OCI-M1 (cell line): ENCODE data around the gene MDM4.
"Not testable (repeated sequence)": the region's sequence is repeated elsewhere in the genome, so short reads cannot be mapped to it uniquely, and the experiment has no call there.

Source experiments
- DNase-seq: peaks from one replicate; lab custom pipeline; 2025; lab: John Stamatoyannopoulos, UW

The MDM4 gene, protein sequence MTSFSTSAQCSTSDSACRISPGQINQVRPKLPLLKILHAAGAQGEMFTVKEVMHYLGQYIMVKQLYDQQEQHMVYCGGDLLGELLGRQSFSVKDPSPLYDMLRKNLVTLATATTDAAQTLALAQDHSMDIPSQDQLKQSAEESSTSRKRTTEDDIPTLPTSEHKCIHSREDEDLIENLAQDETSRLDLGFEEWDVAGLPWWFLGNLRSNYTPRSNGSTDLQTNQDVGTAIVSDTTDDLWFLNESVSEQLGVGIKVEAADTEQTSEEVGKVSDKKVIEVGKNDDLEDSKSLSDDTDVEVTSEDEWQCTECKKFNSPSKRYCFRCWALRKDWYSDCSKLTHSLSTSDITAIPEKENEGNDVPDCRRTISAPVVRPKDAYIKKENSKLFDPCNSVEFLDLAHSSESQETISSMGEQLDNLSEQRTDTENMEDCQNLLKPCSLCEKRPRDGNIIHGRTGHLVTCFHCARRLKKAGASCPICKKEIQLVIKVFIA

DNA sequence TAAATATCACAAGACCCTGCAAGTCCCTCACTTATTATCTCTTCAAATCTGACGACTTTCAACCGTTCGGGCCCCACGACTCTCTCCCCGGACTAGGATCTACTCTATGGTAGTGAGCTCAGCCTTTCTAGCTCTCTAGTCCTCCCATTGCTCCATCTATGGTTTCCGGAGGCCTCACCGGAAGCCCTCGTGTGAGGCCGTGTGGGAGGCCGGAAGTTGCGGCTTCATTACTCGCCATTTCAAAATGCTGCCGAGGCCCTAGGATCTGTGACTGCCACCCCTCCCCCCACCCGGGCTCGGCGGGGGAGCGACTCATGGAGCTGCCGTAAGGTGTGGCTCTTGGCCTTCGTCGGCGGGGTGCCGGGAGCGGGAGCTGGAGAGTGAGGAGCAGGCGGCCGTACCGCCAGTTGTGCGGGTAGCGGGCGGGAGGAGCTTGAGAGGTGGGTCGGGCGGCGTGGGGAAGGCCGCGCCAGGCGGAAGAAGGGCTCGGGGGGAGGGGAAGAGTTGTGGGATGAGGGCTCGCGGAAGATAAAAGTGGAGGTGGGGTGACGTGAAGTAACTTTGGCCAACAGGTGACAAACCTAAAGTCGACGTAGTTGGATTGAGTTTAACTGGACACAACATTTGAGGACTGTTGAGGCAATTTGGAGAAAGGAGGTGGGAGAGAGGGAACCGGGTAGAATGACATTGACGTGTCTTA, at the start of gene MDM4:
TSS of gene MDM4 (plus strand) at position 227 of the 700 bp plus-strand sequence. CDS start 9,113 bp downstream, outside the sequence.
- peak; percentile 99 for DNase-seq

DNA sequence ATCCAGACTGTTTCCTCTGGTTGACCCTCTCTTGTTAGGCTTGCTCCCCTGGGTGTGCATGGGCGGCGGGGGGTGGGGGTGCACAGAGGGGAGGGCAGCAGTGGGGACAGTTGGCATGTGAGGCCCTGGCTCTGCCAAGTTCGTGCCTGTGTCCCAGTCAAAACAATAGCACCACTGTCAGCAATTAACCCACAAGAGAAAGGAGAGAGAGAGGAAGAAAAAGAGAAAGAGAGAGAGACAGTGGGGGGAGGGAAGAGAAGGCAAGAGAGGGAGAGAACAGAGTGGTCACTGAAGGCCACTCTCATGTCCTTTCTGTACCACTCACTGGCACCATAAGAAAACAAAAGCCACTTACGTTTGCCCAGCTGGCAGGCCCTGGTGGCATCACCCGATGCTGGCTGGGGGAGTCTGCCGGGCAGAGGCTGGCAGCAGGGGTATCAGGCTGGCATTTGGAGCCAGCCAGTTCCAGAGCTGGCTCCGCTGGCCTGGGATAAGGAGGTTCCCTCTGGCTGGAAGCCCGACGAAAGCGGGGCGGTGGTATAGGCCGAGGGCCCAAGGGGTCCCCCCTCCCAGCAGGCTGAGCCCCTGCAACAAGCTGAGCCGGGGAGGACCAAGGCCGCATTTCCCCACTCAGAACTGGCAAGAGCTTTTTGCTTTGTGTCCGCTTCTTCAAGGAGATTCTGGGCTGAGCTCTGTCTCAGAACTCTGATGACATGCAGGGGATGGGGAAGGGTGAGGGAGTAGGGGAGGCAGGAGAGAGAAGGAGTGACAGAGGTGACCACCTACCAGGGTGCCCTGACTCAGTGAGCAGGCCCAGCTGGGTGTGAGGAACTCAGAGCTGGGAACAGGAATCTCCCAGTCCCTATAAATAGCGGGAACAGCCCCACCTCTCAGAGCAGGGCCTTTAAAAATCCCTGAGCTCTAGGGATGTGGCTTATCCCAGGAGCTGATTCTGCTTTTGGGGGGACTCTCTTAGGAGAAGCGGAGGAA, 49.5 kb upstream of the MDM4 start:
- no peak for DNase-seq

DNA sequence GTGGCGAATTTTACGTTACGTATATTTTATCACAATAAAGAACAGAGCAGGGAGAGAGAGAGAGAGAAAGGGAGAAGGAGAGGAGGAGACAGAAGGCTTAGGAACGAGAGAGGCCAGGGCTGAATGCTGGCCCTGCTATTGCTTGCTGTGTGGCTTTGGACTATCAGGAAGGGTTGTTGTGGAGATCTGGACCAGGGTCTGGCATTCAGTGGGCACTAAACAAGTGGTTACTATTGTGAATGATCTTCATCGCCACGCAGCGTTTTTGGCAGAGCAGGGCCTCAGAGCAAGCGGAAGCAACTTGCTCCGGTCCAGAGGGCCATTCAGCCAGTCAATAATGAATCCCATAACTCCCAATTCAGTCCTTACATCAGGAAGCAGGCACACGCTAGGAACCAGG, 48.0 kb upstream of the MDM4 start:
- no peak for DNase-seq

DNA sequence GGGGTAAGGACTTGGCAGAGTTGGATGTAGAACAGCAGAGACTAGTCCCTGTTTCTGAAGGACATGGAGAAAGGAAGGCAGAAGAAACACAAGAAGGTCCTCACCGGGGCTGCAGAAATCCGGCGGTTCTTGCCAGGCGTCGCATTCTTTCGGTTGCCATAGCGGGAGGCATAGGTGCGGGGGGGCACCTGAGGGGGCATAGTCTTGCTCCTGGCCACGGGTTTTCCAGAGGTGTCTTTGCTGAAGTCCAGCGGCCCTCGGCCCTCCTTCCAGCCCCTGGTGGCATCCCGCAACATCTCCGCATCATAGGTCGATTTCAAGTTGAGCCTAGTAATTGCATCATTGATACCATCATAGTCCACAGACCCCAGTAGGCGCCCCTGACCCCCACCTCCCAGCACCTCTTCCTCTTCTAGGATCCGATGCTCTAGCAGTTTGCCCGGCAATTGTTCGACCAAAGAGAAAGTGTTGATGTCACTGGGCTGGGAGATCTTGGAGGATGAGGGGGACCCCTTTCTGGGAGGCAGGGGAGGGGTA, 47.4 kb upstream of the MDM4 start:
- DNase-seq = no peak

DNA sequence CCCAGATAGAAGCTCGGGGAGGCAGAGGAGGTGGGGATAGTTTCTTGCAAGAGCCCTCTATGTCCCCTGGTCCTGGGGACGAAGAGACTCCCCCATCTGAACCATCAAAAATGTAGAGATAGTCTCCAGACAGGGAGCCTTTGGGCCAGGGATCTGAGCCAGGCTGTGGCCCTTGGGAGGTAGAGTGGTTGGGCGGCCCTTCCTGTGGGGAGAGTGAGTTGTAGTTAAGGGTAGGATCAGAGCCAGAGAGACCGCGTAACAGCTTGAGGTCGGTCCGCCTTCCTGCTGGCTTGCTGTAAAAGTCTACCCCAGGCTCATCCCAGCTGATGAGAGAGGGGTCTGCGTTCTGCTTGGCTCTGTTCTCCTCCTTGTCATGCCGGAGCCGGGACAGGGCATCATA, 46.9 kb upstream of the MDM4 start:
- no peak for DNase-seq

DNA sequence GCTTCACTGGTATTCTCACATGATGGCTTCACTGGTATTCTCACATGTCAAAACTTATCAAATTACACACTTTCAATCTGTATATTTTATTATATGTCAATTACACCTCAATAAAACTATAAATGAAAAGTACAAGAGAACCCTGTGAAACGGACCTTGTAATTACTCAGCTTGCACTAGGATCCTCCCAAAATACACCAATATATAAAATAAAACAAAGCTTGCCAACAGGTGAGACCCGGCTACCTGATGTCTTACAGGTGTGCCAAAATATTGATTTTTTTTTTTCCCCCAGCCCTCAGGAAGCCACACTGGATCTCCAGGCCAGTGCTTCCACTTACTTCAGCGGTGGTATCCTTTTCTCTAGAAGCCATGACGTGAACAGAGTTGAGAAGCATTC, 44.5 kb upstream of the MDM4 start:
- no peak for DNase-seq

DNA sequence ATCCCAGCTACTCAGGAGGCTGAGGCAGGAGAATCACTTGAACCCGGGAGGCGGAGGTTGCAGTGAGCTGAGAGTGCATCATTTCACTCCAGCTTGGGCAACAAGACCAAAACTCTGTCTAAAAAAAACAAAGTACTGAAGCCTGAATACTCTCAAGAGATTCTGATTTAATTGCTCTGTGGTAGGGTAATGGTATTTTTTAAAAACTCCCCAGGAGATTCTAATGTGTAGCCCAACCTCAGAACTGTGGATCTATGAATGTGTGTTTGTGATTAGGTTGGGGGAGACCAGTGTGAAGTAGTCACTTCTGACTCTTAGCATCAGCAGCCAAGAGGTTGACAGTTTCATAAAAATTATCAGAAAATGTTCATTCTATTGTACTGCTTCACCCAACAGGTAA, 43.5 kb upstream of the MDM4 start:
- no peak for DNase-seq

DNA sequence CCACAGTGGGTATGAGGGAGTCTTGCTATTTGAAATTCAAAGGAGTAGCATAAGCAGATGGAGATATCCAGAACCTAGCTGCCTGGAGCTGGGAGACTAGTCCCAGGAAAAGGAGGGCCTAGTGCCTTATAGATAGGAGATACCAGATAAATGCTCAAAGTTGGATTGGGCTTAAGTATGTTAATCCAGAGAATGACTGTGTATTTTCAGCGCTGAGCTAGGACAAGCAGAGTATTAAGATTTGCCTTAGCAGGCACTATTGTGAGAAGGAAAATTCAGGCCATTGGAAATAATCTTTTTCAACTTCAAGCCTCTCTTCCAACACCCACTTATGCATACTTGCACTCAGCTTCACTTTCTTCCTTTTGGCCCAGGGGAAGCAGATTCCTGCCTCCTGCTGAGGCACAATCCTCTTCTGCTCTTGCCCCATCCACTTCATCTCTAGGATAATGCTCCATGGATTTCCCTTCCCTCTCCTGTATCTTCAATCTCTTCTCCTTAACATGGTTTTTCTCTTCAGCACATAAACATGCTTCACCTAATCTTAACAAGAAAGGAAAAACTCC, 42.7 kb upstream of the MDM4 start:
- DNase-seq = no peak

DNA sequence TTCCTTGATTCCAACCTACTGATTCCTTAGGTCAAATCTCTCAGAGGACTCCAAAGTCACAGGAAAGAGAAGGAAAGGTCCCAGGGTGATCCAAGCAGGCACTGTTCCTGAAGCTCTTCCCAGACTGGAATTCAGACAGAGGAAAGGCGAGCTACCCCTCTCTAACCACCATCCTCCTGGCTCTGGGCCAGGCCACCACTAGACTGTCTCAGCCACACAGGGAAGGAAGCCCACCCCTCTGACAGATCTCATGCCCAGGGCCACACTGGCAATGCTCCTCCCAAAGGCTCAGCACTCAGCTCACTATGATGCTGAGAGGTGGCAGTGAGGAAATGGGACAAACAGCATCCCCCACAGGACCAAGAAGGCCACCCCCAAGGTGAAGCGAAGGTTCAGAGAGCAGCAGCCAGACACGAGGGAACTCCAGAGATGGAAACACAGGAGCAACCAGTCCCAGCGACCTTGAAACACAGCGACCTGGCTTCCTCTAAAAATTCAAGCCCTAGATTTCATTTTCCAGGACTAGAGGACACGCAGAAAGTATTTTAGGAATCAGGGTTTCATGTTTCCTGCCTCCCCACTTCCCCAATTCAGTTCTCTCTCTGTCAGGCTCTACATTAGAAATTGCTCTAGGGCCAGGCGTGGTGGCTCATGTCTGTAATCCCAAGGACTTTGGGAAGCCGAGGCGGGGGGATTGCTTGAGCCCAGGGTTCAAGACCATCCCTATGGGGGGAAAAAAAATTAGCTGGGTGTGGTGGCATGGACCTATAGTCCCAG, 40.4 kb upstream of the MDM4 start:
- DNase-seq = no peak

DNA sequence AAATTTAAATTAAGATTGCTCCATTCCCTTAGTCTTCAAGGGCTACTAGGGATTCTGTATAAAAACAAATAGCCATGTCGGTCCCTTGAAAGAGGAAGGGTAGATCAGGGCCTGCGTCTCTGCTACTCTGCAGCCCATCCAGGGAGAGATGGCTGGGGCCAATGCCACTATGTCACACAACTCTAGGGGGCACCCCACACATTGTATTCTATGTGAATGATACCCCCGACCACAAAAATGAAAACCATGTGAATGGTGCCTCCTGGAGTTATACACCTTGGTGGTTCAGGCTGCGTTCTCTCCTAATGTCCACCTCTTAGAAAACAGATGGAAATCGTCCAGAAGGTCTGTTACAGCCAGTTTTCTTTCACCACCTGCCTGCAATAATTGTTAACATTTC, 39.6 kb upstream of the MDM4 start:
- DNase-seq = peak; percentile 15

DNA sequence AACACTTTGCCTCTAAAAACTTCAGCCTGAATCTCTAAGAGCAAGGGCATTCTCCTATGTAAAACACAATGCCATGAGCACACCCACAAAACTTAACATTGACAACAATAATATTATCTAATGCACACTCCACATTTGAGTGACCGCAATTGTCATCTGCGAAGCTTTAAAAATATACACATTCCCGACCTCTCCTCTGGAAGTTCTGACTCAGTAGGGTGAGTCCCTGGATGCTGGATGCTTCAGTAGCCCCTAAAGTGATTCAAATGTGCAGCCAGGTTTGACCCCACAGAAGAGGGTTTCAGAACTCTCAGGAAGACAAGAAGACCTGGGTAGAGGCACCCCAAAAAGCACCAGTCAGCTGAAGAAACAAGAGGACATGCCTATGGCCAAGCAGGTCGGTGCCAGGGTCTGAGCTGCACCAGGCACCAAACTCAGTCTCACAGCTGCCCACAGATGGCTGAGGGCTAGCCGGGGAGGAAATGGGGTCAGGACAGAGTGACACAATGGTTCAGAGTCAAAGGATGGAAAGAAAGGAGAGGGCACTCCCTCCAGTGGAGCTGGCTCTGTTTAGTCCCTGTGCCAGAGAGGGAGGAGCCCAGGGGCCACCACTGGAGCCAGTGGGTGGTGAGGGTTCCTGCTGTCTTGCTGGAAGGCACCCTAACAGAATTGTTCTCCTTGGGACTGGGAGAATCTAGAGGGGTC, 39.0 kb upstream of the MDM4 start:
- DNase-seq = no peak

DNA sequence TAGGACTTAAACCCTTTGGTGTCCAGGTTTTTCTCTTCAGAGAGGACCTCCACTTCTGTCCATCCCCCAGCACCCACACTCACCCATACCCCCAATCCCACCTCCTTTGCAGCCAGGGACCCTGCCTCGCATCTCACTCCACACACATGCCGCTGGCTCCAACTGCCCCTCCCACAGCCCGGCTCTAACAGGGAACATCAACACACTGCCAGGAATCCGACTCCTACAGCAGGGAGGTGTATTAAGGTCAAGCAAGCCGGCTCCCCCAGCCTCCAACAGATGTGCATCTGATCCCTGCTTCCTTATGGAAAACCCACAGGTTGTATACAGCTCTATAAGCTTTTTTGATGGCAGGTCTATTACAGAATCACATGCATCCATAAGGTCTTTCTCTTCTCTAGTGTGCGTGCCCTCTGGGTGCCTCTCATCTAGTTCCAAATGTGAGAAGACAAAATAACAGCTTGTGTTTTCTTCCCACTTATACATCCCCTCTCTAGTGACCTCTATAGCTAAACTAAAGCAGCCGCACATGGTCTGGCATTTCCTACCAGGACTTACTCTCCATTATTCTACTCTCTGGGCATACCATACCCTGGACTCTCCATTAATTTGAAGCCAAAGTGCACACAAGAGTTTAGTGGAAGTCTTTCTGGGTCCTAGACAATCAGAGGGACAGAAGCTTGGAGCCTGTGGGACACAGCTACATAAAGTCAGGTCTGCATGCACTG, 37.9 kb upstream of the MDM4 start:
- DNase-seq = peak; percentile 35

DNA sequence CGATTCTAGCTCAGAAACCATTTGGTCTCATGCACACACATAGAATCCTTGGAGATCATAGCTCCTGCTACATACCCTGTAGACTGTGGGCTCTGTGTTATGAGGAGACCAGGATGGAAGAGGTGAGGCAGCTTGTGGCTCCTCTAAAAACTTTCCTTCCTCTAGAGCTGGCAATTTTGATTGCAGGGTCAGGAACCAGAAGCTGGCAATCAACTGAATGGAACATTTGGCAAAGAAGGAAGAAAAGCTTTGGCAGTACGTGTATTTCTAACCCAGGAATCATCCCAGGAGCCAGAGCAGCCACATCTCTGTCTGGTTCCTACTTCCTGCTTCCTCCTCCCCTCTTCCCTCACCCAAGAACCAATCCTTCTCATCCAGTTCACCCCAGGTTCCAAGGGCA, 37.3 kb upstream of the MDM4 start:
- DNase-seq = no peak

DNA sequence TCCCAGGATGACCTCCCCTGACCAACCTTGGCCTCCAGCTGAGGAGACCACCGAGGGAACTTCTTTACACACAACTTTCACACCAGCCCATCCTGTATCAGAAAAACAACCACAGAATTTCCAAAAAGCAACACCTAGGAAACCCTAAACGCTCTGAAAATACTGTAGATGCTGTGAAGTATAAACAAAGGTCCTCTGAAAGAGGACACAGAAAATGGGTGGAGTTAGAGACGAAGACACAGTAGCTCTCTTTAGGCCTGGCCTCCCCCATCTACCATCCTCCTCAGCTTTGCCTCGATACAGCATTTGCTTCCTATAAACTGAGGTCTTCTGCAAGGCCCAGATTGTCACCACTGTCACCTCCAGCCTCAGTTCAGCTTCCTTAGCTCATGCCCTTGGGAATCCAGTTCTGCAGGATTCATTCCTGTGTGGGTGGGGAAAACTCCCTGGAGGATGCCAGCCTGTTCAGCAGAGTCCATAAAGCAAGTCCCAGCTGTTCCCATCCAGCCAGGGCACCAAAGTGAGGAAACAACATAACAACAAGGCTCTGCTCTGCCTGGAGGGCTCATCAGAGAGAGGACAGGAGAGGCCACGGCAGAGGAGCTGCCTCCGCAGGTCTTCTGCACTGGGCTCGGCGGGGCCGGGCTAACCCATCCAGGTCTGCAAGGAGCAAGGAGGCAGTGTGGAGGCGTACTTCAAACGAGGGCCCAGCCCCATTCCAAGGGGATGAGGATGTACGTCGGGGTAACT, 36.6 kb upstream of the MDM4 start:
- no peak for DNase-seq

DNA sequence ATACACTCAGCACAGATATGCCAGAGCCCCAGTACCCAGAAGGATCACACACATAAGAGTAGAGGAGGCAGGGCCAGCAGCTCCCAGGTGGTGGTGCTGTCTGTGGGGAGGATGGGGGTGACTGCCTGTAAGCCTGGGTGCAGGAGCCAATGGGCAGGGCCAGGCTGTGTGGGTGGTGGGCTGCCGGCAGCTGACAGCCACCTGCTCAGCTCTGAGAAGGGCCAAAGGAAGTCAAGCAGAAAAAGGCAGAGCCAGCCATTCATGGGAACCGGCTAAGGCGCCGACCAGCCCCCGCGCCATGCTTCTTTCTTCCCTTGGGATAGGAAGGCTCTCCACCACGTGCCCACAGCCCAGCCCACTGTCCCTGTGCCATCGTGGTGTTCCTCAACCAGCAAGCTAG, 35.7 kb upstream of the MDM4 start:
- DNase-seq = no peak

DNA sequence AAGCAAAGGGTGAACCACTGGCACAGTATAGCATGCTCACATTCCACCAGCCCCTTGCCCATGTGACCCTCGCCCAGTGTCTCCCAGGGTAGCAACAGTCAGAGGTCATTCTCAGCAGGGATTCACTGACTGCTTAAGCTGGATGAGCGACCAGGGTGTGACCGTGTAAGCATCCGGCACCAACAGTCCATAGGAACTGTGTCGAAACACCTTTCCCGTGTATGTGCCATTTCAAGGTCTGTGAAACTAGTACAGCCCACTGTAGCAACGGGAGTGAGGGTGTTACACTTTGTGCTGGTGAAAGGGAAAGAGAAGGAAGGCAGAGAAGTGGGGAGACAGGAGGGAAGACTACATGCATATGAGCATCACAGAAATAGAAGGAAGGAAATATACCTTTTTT, 32.4 kb upstream of the MDM4 start:
- no peak for DNase-seq

DNA sequence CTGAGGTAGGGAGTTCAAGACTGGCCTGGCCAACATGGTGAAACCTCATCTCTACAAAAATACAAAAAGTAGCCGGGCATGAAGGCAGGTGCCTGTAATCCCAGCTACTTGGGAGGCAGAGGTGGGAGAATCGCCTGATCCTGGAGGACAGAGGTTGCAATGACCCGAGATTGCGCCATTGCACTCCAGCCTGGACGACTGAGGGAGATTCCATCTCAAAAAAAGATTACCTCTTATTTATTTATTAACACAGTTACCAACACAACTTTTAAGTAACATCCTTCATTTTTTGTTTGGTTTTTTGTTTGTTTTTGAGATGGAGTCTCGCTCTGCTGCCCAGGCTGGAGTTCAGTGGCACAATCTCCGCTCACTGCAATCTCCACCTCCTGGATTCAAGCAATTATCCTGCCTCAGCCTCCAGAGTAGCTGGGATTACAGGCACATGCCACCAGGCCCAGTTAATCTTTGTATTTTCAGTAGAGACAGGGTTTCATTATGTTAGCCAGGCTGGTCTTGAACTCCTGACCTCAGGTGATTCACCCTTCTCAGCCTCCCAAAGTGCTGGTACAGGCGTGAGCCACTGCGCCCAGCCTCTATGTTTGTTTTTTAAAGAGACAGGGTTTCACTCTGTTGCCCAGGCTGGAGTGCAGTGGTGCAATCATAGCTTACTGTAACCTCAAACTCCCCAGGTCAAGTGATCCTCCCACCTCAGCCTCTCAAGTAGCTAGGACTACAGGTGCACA, 29.5 kb upstream of the MDM4 start:
- DNase-seq = not testable (repeated sequence)

DNA sequence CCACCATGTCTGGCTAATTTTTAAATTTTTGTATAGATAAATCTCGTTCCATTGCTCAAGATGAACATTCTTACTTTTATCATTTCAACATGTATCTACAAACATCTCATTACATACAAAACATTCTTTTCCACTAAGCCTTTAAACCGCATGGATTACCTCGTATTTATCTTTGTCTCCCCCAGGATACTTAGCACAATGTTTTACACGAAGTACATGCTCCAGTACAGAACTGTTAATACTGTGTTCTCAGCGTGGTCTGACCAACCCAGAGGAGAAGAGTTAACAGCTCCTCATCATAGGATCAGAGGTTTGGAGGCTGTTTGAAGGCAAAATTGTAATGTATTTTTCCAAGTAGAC, 29.0 kb upstream of the MDM4 start:
- DNase-seq = no peak
